Measurements from ENCODE around the gene SCRN2. TPM values are rescaled to one million over a fixed set of nuclear protein-coding genes. Genes with fewer than 3 reads are reported as not detected.

Gene SCRN2
- total and polyA plus RNA-seq, 2 of the 13 experiments (the other 11 are each of a cell fraction or from before 2014, with no cell fraction given) = 21.7 to 29.5 TPM

- H3K27me3 ChIP-seq (ENCODE audit: control insufficient read depth in 1 of 2, insufficient read depth in 2 of 2, low read length in 2 of 2) = peaks cover 0 to 2% of the 10 kb centered on the region in 2 experiments; a peak in 1 of 5 replicates
- H3K27ac ChIP-seq (ENCODE audit: extremely low read length, insufficient read depth, low read length) = no peak overlapping the region
- WGBS (ENCODE audit: low lambda C conversion rate) = 0% methylated on average over 6 of the region's 6 CpGs
- intact Hi-C loops (cut with micrococcal nuclease; ENCODE audit: unreplicated experiment) = loop anchor here (2.0 kb wide), 1 partner anchor 105 kb away; no protein-coding TSS in a partner anchor
- FAIRE-seq = no peak
- no peaks in the 10 kb centered on the region for H4K20me1 ChIP-seq (ENCODE audit: insufficient read depth, low read length)
- H3K36me3 ChIP-seq (replicated peaks in 1 of 2; ENCODE audit: control insufficient read depth in 1 of 2, insufficient read depth in 2 of 2, low read length in 2 of 2) = no peaks in the 10 kb centered on the region; a peak in 2 of 5 replicates
- H3K79me2 ChIP-seq (ENCODE audit: insufficient read depth, low read length) = peaks cover 10% of the 10 kb centered on the region
- ChIA-PET CTCF (ENCODE audit: low intra/inter-chr PET ratio, low total read pairs) (interaction anchor here (0.7 to 5.6 kb wide), 3 partner anchors 46 to 175 kb away, joined by 3 to 162 read pairs (median 4); partner anchors contain the start of gene SP2), POLR2A (interaction anchor here (0.7 to 4.8 kb wide), 8 partner anchors 12 to 252 kb away, joined by 3 to 30 read pairs (median 6); partner anchors contain the start of genes LRRC46, MRPL10, PNPO and SP2)
- H3K9ac ChIP-seq (ENCODE audit: insufficient read depth, low read depth, low read length) = no peak overlapping the region
- BruUV-seq (replicated peaks) = no TSS peak
- H3K4me1 ChIP-seq (ENCODE audit: insufficient read depth, low read length) = peaks cover 58% of the 10 kb centered on the region
- ATAC-seq = no peak
- TF ChIP-seq ZNF263 (CRISPR knock-in tag; IDR thresholded peaks at IDR 0.05) (peak; percentile 74; the same call in 1 of the 2 replicates), ZNF205 (CRISPR knock-in tag; IDR thresholded peaks at IDR 0.05) (0 out of 2 replicates have a peak, but pooled peaks have one; percentile 51), ZNF687 (CRISPR knock-in tag; IDR thresholded peaks at IDR 0.05) (peak; percentile 20; the same call in 1 of the 2 replicates), MTF2 (CRISPR knock-in tag; IDR thresholded peaks at IDR 0.05; ENCODE audit: borderline replicate concordance) (no peak), ZNF280B (CRISPR knock-in tag; IDR thresholded peaks at IDR 0.05; ENCODE audit: borderline replicate concordance) (peak; percentile 57; the same call in 1 of the 2 replicates), MAFK (conservative IDR thresholded peaks at IDR 0.05 in 1 of 2, IDR thresholded peaks at IDR 0.05 in 1 of 2; ENCODE audit: low read length in 2 of 2) (no peak)
- H2AFZ ChIP-seq (ENCODE audit: low read length) = no peak overlapping the region
- H3K4me2 ChIP-seq (ENCODE audit: low read depth, low read length) = peak overlapping the region; percentile 89
- in situ Hi-C loops (cut with HindIII; ENCODE audit: extremely low pct_ligation_motif_present, low pct_unique_long_range_greater_than_20kb) = loop anchor here (5.0 kb wide), 2 partner anchors 49 to 174 kb away; no protein-coding TSS in a partner anchor
- H3K9me3 ChIP-seq (ENCODE audit: low read length) = no peaks in the 10 kb centered on the region
- H3K4me3 ChIP-seq (replicated peaks in 1 of 3; ENCODE audit: insufficient read depth in 1 of 3, low read depth in 2 of 3, low read length in 3 of 3) = peak overlapping the region in 1 of 3 experiments; percentile 13; a peak in 1 of 6 replicates
- no peak for DNase-seq (ENCODE audit: low spot score)
These were observed 2.3 kb upstream of the SCRN2 start for GRCh38 chr17:47843391-47843730.

All from HepG2 (cell line).